ENCODE measurements around the gene OVOL2. TPM values are rescaled to one million over a fixed set of nuclear protein-coding genes. Genes with fewer than 3 reads are reported as not detected.

OVOL2 gene
- not detected for polyA plus RNA-seq (2012; ENCODE audit: insufficient read length, low read depth)

GRCh38 chr20:18057101-18057993, at the start of gene OVOL2:
Gene OVOL2 (minus strand): TSS chr20:18057916. CDS start chr20:18057634, 282 bp downstream.
- TF ChIP-seq TAF1 (IDR thresholded peaks at IDR 0.05; ENCODE audit: borderline replicate concordance, insufficient read depth, low read length) = no peak
- no peak for TF ChIP-seq REST (IDR thresholded peaks at IDR 0.05; ENCODE audit: insufficient read depth in 1 of 2, low read depth in 2 of 2, low read length in 2 of 2)
- no peak for TF ChIP-seq SIN3A (IDR thresholded peaks at IDR 0.05; ENCODE audit: borderline replicate concordance, insufficient read depth, low read length)
- TF ChIP-seq FOXP2 (optimal IDR thresholded peaks at IDR 0.05; ENCODE audit: borderline replicate concordance, extremely low read depth, extremely low read length, insufficient read depth) = no peak
- TF ChIP-seq POLR2AphosphoS5 (IDR thresholded peaks at IDR 0.05; ENCODE audit: low read depth, low read length) = no peak

- TF ChIP-seq TAF1 (IDR thresholded peaks at IDR 0.05; ENCODE audit: borderline replicate concordance, insufficient read depth, low read length) (no peak), SIN3A (IDR thresholded peaks at IDR 0.05; ENCODE audit: borderline replicate concordance, insufficient read depth, low read length) (no peak), POLR2AphosphoS5 (IDR thresholded peaks at IDR 0.05; ENCODE audit: low read depth, low read length) (no peak), REST (IDR thresholded peaks at IDR 0.05; ENCODE audit: insufficient read depth in 1 of 2, low read depth in 2 of 2, low read length in 2 of 2) (no peak), FOXP2 (optimal IDR thresholded peaks at IDR 0.05; ENCODE audit: borderline replicate concordance, extremely low read depth, extremely low read length, insufficient read depth) (no peak)
Measured at GRCh38 chr20:18103497-18103896, 45.8 kb upstream of the OVOL2 start.

- TF ChIP-seq SIN3A (IDR thresholded peaks at IDR 0.05; ENCODE audit: borderline replicate concordance, insufficient read depth, low read length) = no peak
- no peak for TF ChIP-seq FOXP2 (optimal IDR thresholded peaks at IDR 0.05; ENCODE audit: borderline replicate concordance, extremely low read depth, extremely low read length, insufficient read depth)
- TF ChIP-seq TAF1 (IDR thresholded peaks at IDR 0.05; ENCODE audit: borderline replicate concordance, insufficient read depth, low read length) = no peak
- no peak for TF ChIP-seq POLR2AphosphoS5 (IDR thresholded peaks at IDR 0.05; ENCODE audit: low read depth, low read length)
- no peak for TF ChIP-seq REST (IDR thresholded peaks at IDR 0.05; ENCODE audit: insufficient read depth in 1 of 2, low read depth in 2 of 2, low read length in 2 of 2)
Measured at GRCh38 chr20:18101125-18101810, 43.6 kb upstream of the OVOL2 start.

GRCh38 chr20:18094191-18094590, 36.5 kb upstream of the OVOL2 start:
- no peak for TF ChIP-seq TAF1 (IDR thresholded peaks at IDR 0.05; ENCODE audit: borderline replicate concordance, insufficient read depth, low read length)

GRCh38 chr20:18093388-18093787, 35.7 kb upstream of the OVOL2 start:
- TF ChIP-seq REST (IDR thresholded peaks at IDR 0.05; ENCODE audit: insufficient read depth in 1 of 2, low read depth in 2 of 2, low read length in 2 of 2) (no peak), SIN3A (IDR thresholded peaks at IDR 0.05; ENCODE audit: borderline replicate concordance, insufficient read depth, low read length) (no peak), POLR2AphosphoS5 (IDR thresholded peaks at IDR 0.05; ENCODE audit: low read depth, low read length) (no peak), FOXP2 (optimal IDR thresholded peaks at IDR 0.05; ENCODE audit: borderline replicate concordance, extremely low read depth, extremely low read length, insufficient read depth) (no peak)
